Stimulated activated CD8-positive, alpha-beta memory T cell treated with anti-CD3 and anti-CD28 coated beads, Interleukin-2, amount 100 ng/mL, for 48 hours (primary cell): ENCODE results near the gene LILRA6.
"Not testable (repeated sequence)": the region's sequence is repeated elsewhere in the genome, so short reads cannot be mapped to it uniquely, and the experiment has no call there.

ENCODE experiments used
- DNase-seq, 2 donors: peaks; one replicate each; pipeline ENCODE4 v3.0.0-alpha.2; 2020; ENCODE audit warnings: low read depth in 2 of 2

Gene LILRA6

DNA sequence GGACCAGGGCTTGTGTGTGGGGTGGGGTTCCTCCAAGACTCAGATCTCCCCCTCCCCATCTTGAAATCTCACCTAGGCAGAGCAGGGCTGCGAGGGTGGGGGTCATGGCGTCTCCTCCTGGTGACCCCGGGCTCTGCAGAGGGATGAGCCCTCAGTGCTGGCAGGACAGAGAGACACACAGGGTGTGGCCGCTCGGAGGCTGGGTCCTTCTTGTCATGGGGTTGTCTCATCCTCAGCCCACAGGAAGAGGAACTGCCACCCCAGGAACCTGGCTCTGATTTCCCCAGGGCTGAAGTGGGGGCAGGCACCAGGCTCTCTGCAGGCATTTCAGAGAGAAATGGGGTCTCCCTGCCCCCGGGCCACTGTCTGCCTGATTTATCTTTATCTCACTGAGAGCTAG is at the start of gene LILRA6:
TSS of gene LILRA6 (minus strand) at position 145 of the 400 bp plus-strand sequence.
- not testable (repeated sequence) for DNase-seq

GRCh38 chr19:54289160-54289559 is 46.6 kb upstream of the LILRA6 start:
- DNase-seq: not testable (repeated sequence)

GRCh38 chr19:54287456-54287855 is 44.9 kb upstream of the LILRA6 start:
- DNase-seq: no peak

DNA sequence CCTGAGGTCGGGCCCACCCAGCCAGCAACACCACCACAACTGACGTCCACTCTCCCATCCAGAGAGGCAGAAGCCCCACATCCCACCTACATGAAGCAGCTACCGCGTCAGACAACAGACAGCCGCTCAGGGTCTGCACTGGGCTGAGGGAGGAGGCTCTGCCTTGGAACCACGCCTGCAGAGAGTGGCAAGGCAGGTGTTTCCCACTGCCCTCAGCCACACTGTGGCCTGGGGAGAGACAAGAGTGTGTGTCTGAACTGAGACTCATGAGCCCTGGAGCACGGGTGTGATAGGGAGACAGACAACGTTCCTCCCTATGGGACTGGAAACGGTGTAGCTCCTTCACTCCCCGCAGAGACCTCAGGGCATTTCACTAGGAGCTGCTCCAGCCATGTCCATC is 43.7 kb upstream of the LILRA6 start:
- not testable (repeated sequence) for DNase-seq

GRCh38 chr19:54285427-54286056 is 43.0 kb upstream of the LILRA6 start:
- not testable (repeated sequence) for DNase-seq

DNA sequence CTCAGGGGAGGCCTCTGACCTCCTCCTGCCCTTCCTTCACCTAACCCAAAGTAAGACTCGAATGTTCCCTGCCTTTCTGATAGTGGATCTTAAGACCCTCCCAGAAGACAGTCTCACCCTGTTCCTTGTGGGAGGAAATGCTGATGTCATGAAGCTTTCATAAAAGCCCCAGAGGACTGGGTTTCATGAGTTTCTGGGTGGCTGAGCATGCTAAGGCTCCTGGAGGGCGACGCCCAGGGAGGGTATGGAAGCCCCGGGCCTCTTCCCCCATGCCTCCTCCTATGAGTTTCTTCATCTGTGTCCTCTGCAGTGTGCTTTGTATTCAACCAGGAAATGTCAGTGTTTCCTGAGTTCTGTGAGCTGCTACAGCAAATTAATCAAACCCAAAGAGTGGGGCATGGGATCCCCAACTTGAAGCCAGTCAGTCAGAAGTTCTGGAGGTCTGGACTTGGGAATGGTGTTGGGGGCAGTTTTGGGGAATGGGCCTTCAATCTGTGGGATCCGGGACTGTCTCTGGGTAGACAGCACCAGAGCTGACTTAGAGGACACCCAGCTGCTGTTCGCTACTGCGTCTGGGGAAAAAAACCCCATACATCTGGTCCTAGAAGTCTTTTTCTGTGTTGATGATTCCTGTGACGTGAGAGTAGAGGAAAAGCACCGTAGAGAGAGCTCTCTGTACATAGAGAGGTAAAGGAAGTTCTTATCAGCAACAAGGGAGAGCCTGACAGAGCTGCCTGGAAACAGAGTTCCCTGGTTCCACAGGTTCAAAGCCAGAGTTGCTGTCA is 40.3 kb upstream of the LILRA6 start:
- no peak for DNase-seq

DNA sequence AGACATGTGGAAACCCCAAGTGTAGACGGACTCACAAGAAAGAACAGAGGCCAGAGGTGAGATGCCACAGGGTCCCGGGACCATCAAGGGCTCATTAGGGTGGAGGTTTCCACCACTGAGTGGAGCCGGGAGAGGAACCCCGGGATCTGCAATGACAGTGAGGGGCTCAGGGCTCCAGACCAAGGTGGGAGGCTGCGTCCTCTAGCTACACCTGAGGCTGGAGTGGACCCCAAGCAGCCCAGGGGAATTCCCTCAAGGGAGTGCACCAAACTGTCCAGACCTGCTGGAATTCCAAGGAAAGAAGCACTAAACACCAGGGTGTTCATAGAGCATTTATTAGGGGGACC is 39.1 kb upstream of the LILRA6 start:
- not testable (repeated sequence) for DNase-seq

DNA sequence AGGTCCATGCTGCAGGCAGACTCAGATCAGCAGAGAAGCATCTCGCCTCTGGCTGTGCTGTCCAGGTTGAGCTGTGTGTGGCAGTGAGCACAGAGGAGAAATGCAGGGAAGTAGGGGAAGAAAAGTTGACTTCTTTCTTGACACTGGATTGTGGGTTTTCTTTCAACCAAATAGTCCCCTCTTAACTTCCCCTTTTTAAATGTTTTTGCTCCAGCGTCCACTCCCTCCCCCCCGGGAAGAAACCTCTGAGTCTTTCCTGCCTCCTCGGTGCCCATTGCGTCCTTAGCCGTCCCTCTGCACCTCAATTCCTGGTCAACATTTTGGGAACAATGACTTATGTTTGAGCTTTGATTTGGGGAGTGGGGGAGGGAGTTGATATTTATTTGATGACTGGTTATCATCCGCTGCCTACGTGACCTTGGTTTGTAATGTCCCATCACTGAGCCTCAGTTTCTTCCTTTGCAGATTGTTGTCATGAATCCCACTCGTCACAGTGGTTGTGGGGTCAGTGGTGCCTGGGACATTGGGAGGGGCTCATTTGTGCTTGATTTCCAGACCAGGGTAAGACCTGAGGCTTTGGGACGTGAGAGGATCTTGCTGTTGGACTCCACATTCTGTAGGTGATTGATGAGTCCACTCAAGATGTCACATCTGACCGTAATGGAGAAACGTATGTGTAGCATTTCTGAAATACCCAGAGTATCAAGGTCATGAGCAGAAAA is 38.6 kb upstream of the LILRA6 start, which contains the start of gene LILRB2:
TSS of gene LILRB2 (minus strand) at position 104 of the 722 bp plus-strand sequence. CDS start 614 bp downstream, outside the sequence.
- DNase-seq: no peak

DNA sequence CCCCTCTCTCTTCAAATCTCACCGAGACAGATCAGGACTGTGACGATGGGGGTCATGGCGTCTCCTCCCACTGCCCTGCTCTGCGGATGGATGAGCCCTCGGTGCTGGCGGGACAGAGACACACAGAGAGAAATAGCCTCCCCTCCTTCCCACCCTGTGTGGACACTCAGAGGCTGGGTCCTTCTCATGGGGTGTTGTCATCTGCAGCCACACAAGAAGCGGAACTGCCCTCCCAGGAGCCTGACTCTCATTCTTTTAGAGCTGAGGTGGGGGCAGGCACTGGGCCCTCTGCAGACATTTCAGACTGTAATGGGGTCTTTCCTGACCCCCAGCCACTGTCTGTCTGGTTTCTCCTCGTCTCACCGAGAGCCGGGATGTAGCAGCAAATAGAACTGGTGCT is 37.9 kb upstream of the LILRA6 start:
- DNase-seq: not testable (repeated sequence)

- DNase-seq: not testable (repeated sequence)
Observed at GRCh38 chr19:54280025-54280424, 37.4 kb upstream of the LILRA6 start.

DNA sequence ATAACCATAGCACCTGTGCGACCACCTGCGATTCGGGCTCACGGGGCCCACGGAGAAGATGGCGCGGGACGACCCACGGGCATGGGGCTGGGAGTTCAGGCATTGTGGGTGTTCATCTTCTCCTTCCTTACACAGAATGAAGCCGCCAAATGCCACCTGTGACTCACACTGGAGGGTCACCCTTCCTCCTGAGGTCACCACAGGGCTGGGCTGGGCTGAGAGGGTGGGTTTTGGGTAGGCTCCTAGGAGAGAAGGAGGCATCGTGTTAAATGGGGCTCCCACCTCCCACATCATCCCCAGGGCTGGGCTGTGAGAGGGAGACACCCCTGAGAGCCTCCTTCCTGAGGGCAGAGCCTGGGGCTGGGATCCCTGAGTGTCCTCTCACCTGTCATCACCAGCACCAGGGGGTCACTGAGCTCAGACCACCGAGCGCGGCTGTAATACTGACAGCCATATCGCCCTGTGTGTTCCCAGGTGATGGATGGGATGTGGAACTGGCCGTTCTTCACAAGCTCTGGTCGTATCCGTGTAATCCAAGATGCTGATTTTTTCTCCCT is 36.9 kb upstream of the LILRA6 start:
- no peak for DNase-seq

- not testable (repeated sequence) for DNase-seq
Observed at GRCh38 chr19:54278571-54279195, 36.1 kb upstream of the LILRA6 start.

- not testable (repeated sequence) for DNase-seq
Observed at GRCh38 chr19:54278056-54278455, 35.5 kb upstream of the LILRA6 start.

DNA sequence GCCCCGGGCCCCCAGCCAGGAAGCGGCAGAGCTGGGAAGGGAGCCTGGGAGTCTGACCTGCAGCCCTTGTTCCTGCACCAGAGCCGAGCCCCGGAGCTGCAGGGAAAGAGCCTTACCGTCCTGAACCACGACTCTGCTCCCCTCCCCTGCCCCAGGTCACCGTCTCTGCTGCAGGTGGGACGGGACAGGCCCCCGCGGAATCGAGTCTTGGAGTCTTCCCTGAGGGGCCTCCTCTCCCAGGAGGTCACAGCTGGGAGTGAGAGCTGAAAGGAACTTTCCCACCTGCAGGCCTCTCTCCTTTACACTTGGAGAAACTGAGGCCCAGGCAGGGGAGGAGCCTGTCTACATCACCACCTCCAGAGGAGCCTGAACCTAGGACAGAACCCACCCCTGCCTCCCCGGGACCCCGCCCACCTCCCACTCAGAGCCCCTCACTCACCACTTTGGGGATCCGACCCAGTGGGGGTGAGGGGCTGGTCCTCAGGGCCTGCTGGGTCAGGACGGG is 34.6 kb upstream of the LILRA6 start:
- not testable (repeated sequence) for DNase-seq

- no peak for DNase-seq
Observed at GRCh38 chr19:54275951-54276350, 33.4 kb upstream of the LILRA6 start.

GRCh38 chr19:54274516-54274915 is 31.9 kb upstream of the LILRA6 start:
- not testable (repeated sequence) for DNase-seq

DNA sequence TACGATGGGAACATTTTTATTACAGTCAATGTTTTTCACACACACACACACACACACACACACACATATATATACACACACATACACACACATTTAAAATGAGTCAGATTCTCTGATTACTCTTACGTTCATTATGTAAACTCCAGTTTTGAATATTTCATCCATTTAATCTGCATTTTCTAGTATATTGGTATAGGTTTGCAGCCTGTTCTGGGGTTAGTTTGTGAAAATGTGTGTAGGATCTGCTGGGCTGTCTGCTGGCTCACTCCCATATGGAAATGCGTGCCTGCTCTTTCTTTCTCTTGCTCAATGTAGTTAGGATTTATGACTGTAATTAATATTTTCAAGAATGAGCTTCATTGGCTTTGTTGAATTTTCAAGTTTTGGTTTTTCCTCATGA is 31.2 kb upstream of the LILRA6 start:
- no peak for DNase-seq

DNA sequence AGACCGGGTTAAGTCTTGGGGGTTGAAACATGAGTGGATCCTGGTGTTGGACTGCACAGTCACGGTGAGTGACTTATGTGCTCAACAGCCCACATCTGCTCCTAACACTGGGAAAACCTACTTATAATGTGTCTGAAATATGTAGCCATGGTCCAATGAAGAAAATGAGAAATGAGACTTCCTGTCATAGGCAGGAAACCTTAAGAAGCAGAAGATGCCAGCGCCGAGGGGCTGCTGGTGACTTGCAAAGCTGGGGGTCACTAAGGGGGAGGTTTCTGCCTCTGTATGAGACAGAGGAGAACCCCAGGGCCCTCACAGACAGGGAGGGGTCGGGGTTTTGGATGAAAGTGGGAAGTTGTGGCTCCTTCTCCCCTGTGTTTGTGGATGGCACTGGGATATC is 29.6 kb upstream of the LILRA6 start:
- DNase-seq: not testable (repeated sequence)

DNA sequence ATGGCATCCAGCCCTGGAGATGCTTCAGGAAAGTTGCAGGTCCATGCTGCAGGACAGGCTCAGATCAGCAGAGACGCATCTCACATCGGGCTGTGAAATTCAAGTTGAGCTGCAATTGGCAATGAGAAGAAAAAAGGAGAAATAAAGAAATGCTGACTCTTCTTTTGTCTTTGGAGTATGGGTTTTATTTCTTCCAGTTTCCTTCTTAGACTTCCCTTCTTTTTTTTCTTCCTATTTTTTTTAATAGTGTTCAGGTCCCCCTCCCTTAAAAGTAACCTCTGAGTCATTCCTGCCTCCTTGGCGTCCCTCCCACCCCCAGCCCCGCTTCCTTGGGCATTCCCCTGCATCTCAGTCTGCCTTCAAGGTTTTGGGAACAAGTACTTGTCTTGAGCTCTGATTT is 29.0 kb upstream of the LILRA6 start:
- not testable (repeated sequence) for DNase-seq

DNA sequence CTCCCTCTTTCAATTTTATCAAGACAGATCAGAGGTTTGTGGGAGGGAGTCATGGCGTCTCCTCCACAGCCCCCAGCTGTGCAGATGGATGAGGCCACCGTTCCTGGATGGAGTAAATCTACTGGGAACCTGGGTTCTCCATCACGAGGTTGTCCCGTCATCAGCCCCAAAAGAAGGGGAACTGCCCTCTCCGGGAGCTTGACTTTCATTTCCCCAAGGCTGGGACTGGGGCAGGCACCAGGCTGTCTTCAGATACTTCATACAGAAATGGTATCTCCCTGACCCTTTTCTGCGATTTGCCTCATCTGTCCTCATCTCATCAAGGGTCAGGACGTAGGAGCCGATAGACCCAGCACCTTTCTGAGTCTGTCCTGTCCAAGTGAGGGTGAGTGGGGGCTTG is 28.5 kb upstream of the LILRA6 start:
- no peak for DNase-seq

DNA sequence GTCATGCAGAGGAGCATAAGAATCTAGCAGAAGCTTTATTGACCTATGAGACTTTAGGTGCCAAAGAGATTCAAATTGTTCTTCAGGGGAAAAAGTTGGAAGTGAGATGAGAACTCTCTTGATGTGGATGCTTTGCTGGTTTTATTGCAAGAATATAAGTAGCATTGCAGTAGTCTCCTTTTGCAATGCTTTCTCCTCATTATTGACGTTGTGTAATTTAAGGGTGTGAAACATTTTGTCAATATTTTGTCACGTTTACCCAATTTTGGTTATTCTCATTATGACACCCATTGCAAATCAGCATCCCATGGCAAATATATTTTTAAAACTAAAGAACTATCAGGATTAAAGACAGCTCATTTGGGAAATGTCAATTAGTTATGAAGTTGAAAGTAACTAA is 26.3 kb upstream of the LILRA6 start:
- no peak for DNase-seq

GRCh38 chr19:54266133-54266532 is 23.5 kb upstream of the LILRA6 start:
- DNase-seq: peak; percentile 59 to 68
